KMS-11 (cell line): ENCODE data around the gene B4GALT2.

ENCODE experiments used
- H2AFZ ChIP-seq: fragments of 200-600 bp; sonication (generic); 2 replicates; pipeline ENCODE4 v1.6.1; 2016; ENCODE audit warnings: antibody characterized with exemption, mixed run types, low read depth
- H3K27ac ChIP-seq: fragments of 200-600 bp; sonication (generic); 2 replicates; pipeline ENCODE4 v1.6.1; 2016; ENCODE audit warnings: mild to moderate bottlenecking, mixed run types
- H3K27me3 ChIP-seq: fragments of 200-600 bp; sonication (generic); 2 replicates; pipeline ENCODE4 v1.6.1; 2017; ENCODE audit warnings: mild to moderate bottlenecking, low read depth, mixed run types, moderate library complexity; ENCODE audit not compliant: insufficient read depth
- H3K36me3 ChIP-seq: fragments of 200-600 bp; sonication (generic); 2 replicates; pipeline ENCODE4 v1.6.1; 2017; ENCODE audit warnings: mild to moderate bottlenecking, mixed run types; ENCODE audit not compliant: insufficient read depth
- H3K4me1 ChIP-seq: fragments of 200-600 bp; sonication (generic); 2 replicates; pipeline ENCODE4 v1.6.1; 2016; ENCODE audit warnings: mild to moderate bottlenecking, low read depth, mixed run types; ENCODE audit not compliant: poor library complexity, severe bottlenecking
- H3K4me2 ChIP-seq: fragments of 200-600 bp; sonication (generic); 2 replicates; pipeline ENCODE4 v1.7.0; 2016; ENCODE audit warnings: mild to moderate bottlenecking, mixed run types
- H3K4me3 ChIP-seq: fragments of 200-600 bp; sonication (generic); IDR thresholded peaks from 2 replicates; pipeline ENCODE4 v1.6.1; 2017; ENCODE audit warnings: low read depth, low read length, mixed read lengths; ENCODE audit not compliant: insufficient read depth
- H3K79me2 ChIP-seq: fragments of 200-600 bp; sonication (generic); 2 replicates; pipeline ENCODE4 v1.6.1; 2016; ENCODE audit warnings: low read depth, mixed run types; ENCODE audit not compliant: insufficient read depth
- H3K9ac ChIP-seq: fragments of 200-600 bp; sonication (generic); 2 replicates; pipeline ENCODE4 v1.6.1; 2016; ENCODE audit warnings: mild to moderate bottlenecking, mixed run types
- H4K20me1 ChIP-seq: fragments of 200-600 bp; sonication (generic); 2 replicates; pipeline ENCODE4 v1.6.1; 2016; ENCODE audit warnings: mild to moderate bottlenecking, mixed run types; ENCODE audit not compliant: insufficient read depth
- TF ChIP-seq, protein P1 (sequence below): fragments of 200-600 bp; sonication (generic); conservative IDR thresholded peaks from 2 replicates; pipeline ENCODE4 v1.6.1; 2017; ENCODE audit warnings: low read depth, mild to moderate bottlenecking, antibody characterized with exemption, low read length, moderate library complexity, mixed read lengths

B4GALT2 gene

DNA sequence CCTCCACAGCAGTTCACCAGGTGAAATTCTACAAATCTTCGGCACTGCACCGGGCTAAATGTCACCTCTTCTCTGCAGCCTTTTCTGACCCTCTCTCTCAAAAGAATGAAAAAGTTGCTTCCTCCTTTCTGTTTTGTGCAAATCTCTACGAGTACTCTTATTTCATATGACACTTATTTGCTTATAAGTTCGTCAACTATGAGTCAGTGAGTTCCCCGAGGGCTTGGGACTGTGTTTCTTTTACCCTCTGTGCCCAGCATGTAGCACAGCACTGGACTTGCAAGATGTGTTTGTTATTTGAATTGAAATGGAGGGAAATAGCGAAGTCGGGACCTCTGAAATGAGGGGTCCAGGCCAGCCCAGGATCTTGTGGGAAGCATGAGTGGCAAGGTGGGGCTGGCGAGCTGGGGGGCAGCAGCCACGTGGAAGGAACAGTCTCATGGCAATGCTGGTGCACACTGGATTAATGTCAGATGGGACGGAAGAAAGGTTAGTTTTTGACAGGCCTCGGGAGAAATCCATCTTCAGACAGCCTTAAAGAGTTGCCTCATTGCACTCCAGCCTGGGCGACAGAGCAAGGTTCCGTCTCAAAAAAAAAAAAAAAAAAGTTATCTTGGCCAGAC, 46.0 kb downstream of the B4GALT2 start:
- Histone ChIP-seq H3K27ac (no peak overlapping the region), H3K4me2 (no peak overlapping the region), H3K4me1 (peaks cover 14% of the 10 kb centered on the region)

DNA sequence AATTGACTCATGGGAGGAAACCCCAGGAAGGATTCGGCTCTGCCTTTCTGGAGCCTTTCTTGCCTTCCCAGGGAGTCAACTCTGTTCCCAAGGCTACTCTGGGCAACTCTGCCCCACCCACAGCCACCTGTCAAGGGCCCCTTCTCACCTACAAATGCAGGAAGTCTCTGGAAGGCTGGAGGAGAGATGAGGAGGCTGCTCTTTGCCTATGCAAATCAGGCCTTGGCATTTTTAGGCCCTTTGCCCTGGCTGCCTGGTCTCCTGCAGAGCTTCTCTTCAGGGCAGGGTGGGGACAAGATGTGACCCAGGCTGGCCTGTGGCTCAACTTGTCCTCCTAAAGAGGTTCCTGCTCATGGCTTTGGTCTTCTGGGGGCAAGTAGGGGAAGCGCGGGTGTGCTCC, 46.8 kb downstream of the B4GALT2 start:
- Histone ChIP-seq H3K4me1 (peaks cover 14% of the 10 kb centered on the region), H3K79me2 (no peaks in the 10 kb centered on the region), H3K36me3 (no peaks in the 10 kb centered on the region), H3K4me2 (no peak overlapping the region), H4K20me1 (no peaks in the 10 kb centered on the region), H2AFZ (no peak overlapping the region), H3K4me3 (no peak overlapping the region), H3K27ac (no peak overlapping the region), H3K27me3 (no peaks in the 10 kb centered on the region), H3K9ac (no peak overlapping the region)
- TF ChIP-seq, protein P1, sequence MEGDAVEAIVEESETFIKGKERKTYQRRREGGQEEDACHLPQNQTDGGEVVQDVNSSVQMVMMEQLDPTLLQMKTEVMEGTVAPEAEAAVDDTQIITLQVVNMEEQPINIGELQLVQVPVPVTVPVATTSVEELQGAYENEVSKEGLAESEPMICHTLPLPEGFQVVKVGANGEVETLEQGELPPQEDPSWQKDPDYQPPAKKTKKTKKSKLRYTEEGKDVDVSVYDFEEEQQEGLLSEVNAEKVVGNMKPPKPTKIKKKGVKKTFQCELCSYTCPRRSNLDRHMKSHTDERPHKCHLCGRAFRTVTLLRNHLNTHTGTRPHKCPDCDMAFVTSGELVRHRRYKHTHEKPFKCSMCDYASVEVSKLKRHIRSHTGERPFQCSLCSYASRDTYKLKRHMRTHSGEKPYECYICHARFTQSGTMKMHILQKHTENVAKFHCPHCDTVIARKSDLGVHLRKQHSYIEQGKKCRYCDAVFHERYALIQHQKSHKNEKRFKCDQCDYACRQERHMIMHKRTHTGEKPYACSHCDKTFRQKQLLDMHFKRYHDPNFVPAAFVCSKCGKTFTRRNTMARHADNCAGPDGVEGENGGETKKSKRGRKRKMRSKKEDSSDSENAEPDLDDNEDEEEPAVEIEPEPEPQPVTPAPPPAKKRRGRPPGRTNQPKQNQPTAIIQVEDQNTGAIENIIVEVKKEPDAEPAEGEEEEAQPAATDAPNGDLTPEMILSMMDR = no peak

More for the DNA sequence above, 46.0 kb downstream of the B4GALT2 start:
- Histone ChIP-seq H3K36me3 (no peaks in the 10 kb centered on the region), H2AFZ (no peak overlapping the region), H3K27me3 (no peaks in the 10 kb centered on the region), H3K9ac (no peak overlapping the region), H3K4me3 (no peak overlapping the region), H3K79me2 (no peaks in the 10 kb centered on the region), H4K20me1 (no peaks in the 10 kb centered on the region)
- TF ChIP-seq, protein P1 = no peak

DNA sequence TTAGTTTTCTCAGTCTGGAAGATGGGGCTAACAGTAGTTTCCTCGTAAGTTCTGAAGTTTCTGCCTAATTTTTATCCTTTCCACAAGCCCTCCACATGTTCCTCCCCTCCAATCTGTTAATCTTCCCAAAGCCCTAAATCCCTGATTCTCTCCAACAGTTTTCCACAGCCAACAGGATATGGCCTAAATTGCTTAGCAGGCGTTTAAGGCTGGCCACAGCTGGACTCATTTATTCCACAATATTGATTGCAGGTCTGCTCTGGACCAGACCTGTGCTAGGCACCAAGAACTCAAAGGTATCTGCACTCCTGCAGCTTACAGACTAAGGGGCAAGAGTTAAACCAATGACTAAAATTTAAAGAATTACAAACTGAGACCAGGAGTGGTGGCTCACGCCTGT, 48.3 kb downstream of the B4GALT2 start:
- H3K27me3 ChIP-seq = no peaks in the 10 kb centered on the region
- TF ChIP-seq, protein P1 = no peak

DNA sequence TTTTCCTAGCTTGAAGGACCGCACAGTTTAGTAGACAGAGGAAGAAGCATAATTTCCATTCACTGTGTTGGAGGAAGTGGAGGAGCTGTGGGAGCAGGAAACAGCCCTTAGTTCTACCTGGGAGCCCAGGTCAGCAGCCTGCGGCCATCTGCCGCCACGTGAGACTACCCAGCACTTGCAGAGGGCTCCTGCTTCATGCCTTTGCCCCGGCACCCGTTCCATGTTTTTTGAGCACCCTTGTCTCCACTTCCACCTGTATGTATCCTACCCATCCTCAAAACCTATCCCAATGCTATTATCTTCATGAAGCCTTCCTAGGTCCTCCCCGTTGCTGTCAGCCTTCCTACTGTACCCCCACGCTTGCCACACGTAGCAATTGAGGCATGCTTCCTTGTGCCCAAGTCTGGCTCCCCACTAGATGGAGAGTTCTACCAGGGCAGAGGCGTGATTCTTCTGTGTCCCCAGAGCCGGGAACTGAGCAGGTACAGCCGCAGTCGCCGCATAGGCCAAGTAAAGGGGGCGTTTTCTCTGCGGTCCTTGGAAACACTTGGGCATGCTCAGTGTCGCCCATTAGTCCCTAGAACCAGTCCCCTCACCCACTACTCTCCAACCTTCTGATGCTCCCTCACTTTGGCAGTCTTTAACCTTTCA, 50.4 kb downstream of the B4GALT2 start:
- Histone ChIP-seq H3K4me3 (peak overlapping the region; percentile 21), H3K4me1 (peaks cover 24% of the 10 kb centered on the region), H2AFZ (peak overlapping the region; percentile 80), H3K9ac (peak overlapping the region; percentile 76), H3K4me2 (peak overlapping the region; percentile 69), H3K36me3 (no peaks in the 10 kb centered on the region), H3K27ac (peak overlapping the region; percentile 73), H4K20me1 (no peaks in the 10 kb centered on the region), H3K27me3 (no peaks in the 10 kb centered on the region), H3K79me2 (no peaks in the 10 kb centered on the region)
- TF ChIP-seq, protein P1 = no peak

More for the DNA sequence above, 48.3 kb downstream of the B4GALT2 start:
- no peaks in the 10 kb centered on the region for H3K79me2 ChIP-seq
- no peaks in the 10 kb centered on the region for H4K20me1 ChIP-seq
- H3K36me3 ChIP-seq = no peaks in the 10 kb centered on the region
- no peak overlapping the region for H3K4me3 ChIP-seq
- peaks cover 23% of the 10 kb centered on the region for H3K4me1 ChIP-seq
- H3K27ac ChIP-seq = no peak overlapping the region
- H2AFZ ChIP-seq = no peak overlapping the region
- H3K9ac ChIP-seq = no peak overlapping the region
- H3K4me2 ChIP-seq = no peak overlapping the region
